Neuronal stem cell (in vitro differentiated cells): ENCODE data around the gene CYB561D2.
A peak's percentile ranks its signal among the peaks of the same experiment; 100 is the strongest.

ENCODE experiments used
- DNase-seq: peaks from one replicate; pipeline ENCODE4 v3.0.0-alpha.2; 2013; ENCODE audit warnings: low spot score
- H2AFZ ChIP-seq: one replicate; pipeline ENCODE4 v1.6.1; 2013; ENCODE audit warnings: mild to moderate bottlenecking, low read length, inconsistent platforms
- H2AK5ac ChIP-seq: 2 replicates; pipeline ENCODE4 v1.6.1; 2013; ENCODE audit warnings: low read depth, mild to moderate bottlenecking, inconsistent platforms, low read length, moderate library complexity, mixed read lengths
- H2BK120ac ChIP-seq: 2 replicates; pipeline ENCODE4 v1.6.1; 2013; ENCODE audit warnings: low read depth, mild to moderate bottlenecking, inconsistent platforms, low read length, moderate library complexity, mixed read lengths
- H2BK12ac ChIP-seq: one replicate; pipeline ENCODE4 v1.6.1; 2013; ENCODE audit warnings: low read length, inconsistent platforms
- H2BK15ac ChIP-seq: 2 replicates; pipeline ENCODE4 v1.6.1; 2013; ENCODE audit warnings: mild to moderate bottlenecking, low read length, inconsistent platforms, mixed read lengths
- H2BK5ac ChIP-seq: one replicate; pipeline ENCODE4 v1.6.1; 2013; ENCODE audit warnings: inconsistent platforms, mild to moderate bottlenecking, low read length, moderate library complexity
- H3K14ac ChIP-seq: one replicate; pipeline ENCODE4 v1.6.1; 2013; ENCODE audit warnings: low read length, inconsistent platforms
- H3K18ac ChIP-seq: 2 replicates; pipeline ENCODE4 v1.6.1; 2013; ENCODE audit warnings: low read length, inconsistent platforms
- H3K23ac ChIP-seq: 2 replicates; pipeline ENCODE4 v1.6.1; 2013; ENCODE audit warnings: low read depth, mild to moderate bottlenecking, mixed read lengths, low read length, inconsistent platforms; ENCODE audit not compliant: poor library complexity
- H3K27ac ChIP-seq: replicated peaks from 3 replicates; pipeline ENCODE4 v1.5.1; 2013; ENCODE audit warnings: low read length, inconsistent platforms
- H3K27me3 ChIP-seq, 3 experiments: 2 replicates each; pipeline ENCODE4 v1.6.1; 2013; ENCODE audit warnings: low read length in 3 of 3, mild to moderate bottlenecking in 2 of 3, inconsistent platforms in 1 of 3, low read depth in 1 of 3, mixed read lengths in 1 of 3, moderate library complexity in 1 of 3; ENCODE audit not compliant: control insufficient read depth in 3 of 3, insufficient read depth in 3 of 3
- H3K36me3 ChIP-seq, 2 donors: replicated peaks in 1 of 2; 2 replicates each; pipeline ENCODE4 v1.6.1; 2013; ENCODE audit warnings: low read length in 2 of 2; ENCODE audit not compliant: control insufficient read depth in 2 of 2, insufficient read depth in 2 of 2
- H3K4ac ChIP-seq: 2 replicates; pipeline ENCODE4 v1.6.1; 2013; ENCODE audit warnings: inconsistent platforms, mild to moderate bottlenecking, low read length, moderate library complexity
- H3K4me1 ChIP-seq, 2 donors: 1 replicate in 1 of 2; 2 replicates in 1 of 2; pipeline ENCODE4 v1.6.1; 2013; ENCODE audit warnings: low read length in 2 of 2, low read depth in 1 of 2; ENCODE audit not compliant: control insufficient read depth in 2 of 2, insufficient read depth in 1 of 2
- H3K4me2 ChIP-seq: one replicate; pipeline ENCODE4 v1.6.1; 2013; ENCODE audit warnings: mild to moderate bottlenecking, low read length, inconsistent platforms; ENCODE audit not compliant: insufficient read depth, poor library complexity, severe bottlenecking
- H3K4me3 ChIP-seq, 2 donors: 2 replicates each; pipeline ENCODE4 v1.5.1; 2013; ENCODE audit warnings: low read length in 2 of 2, mild to moderate bottlenecking in 2 of 2, inconsistent platforms in 1 of 2, moderate library complexity in 1 of 2
- H3K79me1 ChIP-seq: one replicate; pipeline ENCODE4 v1.6.1; 2013; ENCODE audit warnings: low read depth, mild to moderate bottlenecking, inconsistent platforms, low read length, moderate library complexity
- H3K9ac ChIP-seq: one replicate; pipeline ENCODE4 v1.6.1; 2013; ENCODE audit warnings: mild to moderate bottlenecking, low read depth, low read length, inconsistent platforms; ENCODE audit not compliant: poor library complexity
- H3K9me3 ChIP-seq, 2 donors: replicated peaks in 1 of 2; 2 replicates each; pipeline versions ENCODE3 to v1.6.1; 2013; ENCODE audit warnings: low read length in 2 of 2, mild to moderate bottlenecking in 2 of 2, inconsistent platforms in 1 of 2, low read depth in 1 of 2, mixed read lengths in 1 of 2, moderate library complexity in 1 of 2; ENCODE audit not compliant: control insufficient read depth in 2 of 2, insufficient read depth in 1 of 2
- H4K8ac ChIP-seq: one replicate; pipeline ENCODE4 v1.6.1; 2013; ENCODE audit warnings: low read depth, mild to moderate bottlenecking, inconsistent platforms, low read length, moderate library complexity
- H4K91ac ChIP-seq: one replicate; pipeline ENCODE4 v1.6.1; 2013; ENCODE audit warnings: low read length, low read depth, mild to moderate bottlenecking, inconsistent platforms; ENCODE audit not compliant: poor library complexity
- WGBS, 2 donors: extraction: QIAGEN DNeasy Blood & Tissue Kit; methylation state at CpG; one replicate each; pipeline ENCODE4 v1.1.7; 2013; ENCODE audit warnings: missing lambda C conversion rate in 2 of 2, mixed read lengths in 1 of 2; ENCODE audit not compliant: insufficient read length in 2 of 2, insufficient replicate concordance in 1 of 2; ENCODE audit errors: extremely low coverage in 2 of 2; 5-methylcytosine and 5-hydroxymethylcytosine counted together

CYB561D2 gene

DNA sequence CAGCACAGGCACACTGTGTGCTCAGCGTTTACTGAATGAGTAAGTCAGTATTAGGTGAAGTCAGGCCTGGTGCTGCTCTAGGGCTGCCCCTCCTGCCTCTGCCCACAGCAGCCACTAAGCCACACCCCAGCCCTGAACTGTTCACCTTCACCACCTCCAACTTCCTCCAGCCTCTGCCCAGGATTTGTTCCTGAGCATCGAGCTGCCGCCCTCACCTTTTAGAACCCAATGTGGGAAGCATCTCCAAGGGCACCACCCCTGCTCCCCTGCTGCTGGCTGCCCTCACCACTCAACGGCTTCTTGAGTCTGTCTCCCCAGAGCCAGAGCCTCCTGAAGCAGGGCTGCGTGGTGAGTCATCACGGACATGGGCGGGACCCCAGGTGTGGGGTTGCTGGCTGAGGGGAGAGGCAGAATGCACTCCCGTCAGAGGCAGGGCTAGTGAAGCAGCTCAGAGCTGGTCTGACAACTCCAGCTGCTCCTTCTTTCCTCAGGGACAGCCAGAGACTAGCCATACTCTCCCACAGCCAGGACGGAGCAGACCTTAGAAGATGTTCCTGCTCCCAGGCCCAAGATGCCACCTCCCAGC lies 33.9 kb upstream of the CYB561D2 start:
- no peak overlapping the region for H2AK5ac ChIP-seq
- H3K18ac ChIP-seq = no peak overlapping the region
- no CpG with 5 or more reads among the region's 9 CpGs for WGBS, 2 donors
- H3K36me3 ChIP-seq = peaks cover 47 to 58% of the 10 kb centered on the region in 2 donors
- peak overlapping the region; percentile 60 for H2BK5ac ChIP-seq
- H3K14ac ChIP-seq = no peak overlapping the region
- no peak overlapping the region for H3K4me3 ChIP-seq
- H3K4me2 ChIP-seq = no peak overlapping the region
- H4K91ac ChIP-seq = no peak overlapping the region
- H2BK12ac ChIP-seq = no peak overlapping the region
- peak overlapping the region; percentile 12 for H3K9ac ChIP-seq
- peaks cover 0 to 4% of the 10 kb centered on the region in 2 donors for H3K9me3 ChIP-seq
- peak overlapping the region; percentile 51 for H3K23ac ChIP-seq
- H3K27me3 ChIP-seq = no peaks in the 10 kb centered on the region
- no peak overlapping the region for H3K27ac ChIP-seq
- H2BK120ac ChIP-seq = no peak overlapping the region
- peaks cover 34% of the 10 kb centered on the region for H3K79me1 ChIP-seq
- DNase-seq = no peak
- no peak overlapping the region for H4K8ac ChIP-seq
- peak overlapping the region; percentile 46 for H3K4ac ChIP-seq
- no peak overlapping the region for H2BK15ac ChIP-seq
- H2AFZ ChIP-seq = no peak overlapping the region
- H3K4me1 ChIP-seq = peaks cover 12 to 22% of the 10 kb centered on the region in 2 donors

DNA sequence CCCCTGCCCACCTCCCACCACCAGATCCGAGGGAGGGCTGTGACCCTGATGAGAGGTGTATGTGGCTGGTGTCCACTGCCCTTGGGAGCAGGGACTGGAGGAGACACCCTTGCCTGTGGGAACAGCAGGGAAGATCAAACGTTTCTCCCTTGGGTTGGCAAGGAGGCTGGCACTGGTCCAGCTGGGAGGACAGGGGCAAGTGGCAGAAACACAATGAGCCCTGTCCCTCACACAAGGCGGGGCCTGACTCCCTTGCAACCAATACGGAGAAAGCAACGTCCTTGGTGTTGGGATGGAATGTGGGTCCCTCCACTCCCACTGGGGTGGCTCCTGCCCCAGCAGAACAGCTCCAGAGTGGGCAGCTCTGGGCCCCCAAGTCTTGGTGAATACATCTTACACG lies 33.4 kb upstream of the CYB561D2 start:
- H4K8ac ChIP-seq = no peak overlapping the region
- no peak overlapping the region for H3K4ac ChIP-seq
- no peak overlapping the region for H3K27ac ChIP-seq
- H2AK5ac ChIP-seq = no peak overlapping the region
- peak overlapping the region; percentile 92 for H2BK12ac ChIP-seq
- no peak overlapping the region for H3K9ac ChIP-seq
- peaks cover 34% of the 10 kb centered on the region for H3K79me1 ChIP-seq
- no peak overlapping the region for H3K18ac ChIP-seq
- no peak overlapping the region for H2BK120ac ChIP-seq
- H3K14ac ChIP-seq = no peak overlapping the region
- H3K23ac ChIP-seq = peak overlapping the region; percentile 59
- H3K9me3 ChIP-seq = peaks cover 0 to 4% of the 10 kb centered on the region in 2 donors
- H3K4me3 ChIP-seq = no peak overlapping the region
- DNase-seq = no peak
- H2BK5ac ChIP-seq = peak overlapping the region; percentile 60
- H2BK15ac ChIP-seq = no peak overlapping the region
- no peak overlapping the region for H2AFZ ChIP-seq
- H3K4me2 ChIP-seq = peak overlapping the region; percentile 4
- no CpG with 5 or more reads among the region's 6 CpGs for WGBS, 2 donors
- H3K27me3 ChIP-seq = no peaks in the 10 kb centered on the region
- no peak overlapping the region for H4K91ac ChIP-seq
- H3K4me1 ChIP-seq = peaks cover 18 to 27% of the 10 kb centered on the region in 2 donors
- peaks cover 47 to 58% of the 10 kb centered on the region in 2 donors for H3K36me3 ChIP-seq

DNA sequence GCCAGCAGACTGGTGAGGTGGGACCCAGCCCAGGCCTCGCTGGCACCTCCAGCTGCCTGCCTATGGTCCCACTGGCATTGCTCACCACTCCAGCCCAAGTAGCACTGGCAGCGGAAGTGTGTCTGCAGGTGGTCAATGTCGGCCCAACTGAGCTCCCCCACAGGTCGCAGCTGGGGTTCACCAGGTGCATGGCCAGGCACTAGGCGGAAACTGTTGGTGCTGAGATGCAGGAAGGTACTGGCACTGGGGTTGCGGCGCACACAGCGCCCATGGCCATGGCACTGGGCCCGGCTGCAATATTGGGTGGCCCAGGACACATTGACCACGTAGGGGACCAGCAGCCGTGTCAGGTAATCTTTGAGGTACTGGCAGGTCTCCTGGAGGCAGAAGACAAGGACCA lies 32.5 kb upstream of the CYB561D2 start:
- no peak for DNase-seq
- H4K91ac ChIP-seq = no peak overlapping the region
- no peak overlapping the region for H3K27ac ChIP-seq
- no peaks in the 10 kb centered on the region for H3K27me3 ChIP-seq
- no peak overlapping the region for H3K9ac ChIP-seq
- peaks cover 34% of the 10 kb centered on the region for H3K79me1 ChIP-seq
- no peak overlapping the region for H2AFZ ChIP-seq
- H2BK120ac ChIP-seq = no peak overlapping the region
- no peak overlapping the region for H3K4ac ChIP-seq
- no peak overlapping the region for H2BK5ac ChIP-seq
- peaks cover 21 to 35% of the 10 kb centered on the region in 2 donors for H3K4me1 ChIP-seq
- peaks cover 47 to 58% of the 10 kb centered on the region in 2 donors for H3K36me3 ChIP-seq
- peak overlapping the region; percentile 84 for H4K8ac ChIP-seq
- H3K18ac ChIP-seq = peak overlapping the region; percentile 39
- H3K23ac ChIP-seq = peak overlapping the region; percentile 3
- H3K9me3 ChIP-seq = peaks cover 0 to 4% of the 10 kb centered on the region in 2 donors
- H2AK5ac ChIP-seq = no peak overlapping the region
- no peak overlapping the region for H3K14ac ChIP-seq
- H2BK15ac ChIP-seq = no peak overlapping the region
- H2BK12ac ChIP-seq = no peak overlapping the region
- H3K4me3 ChIP-seq = no peak overlapping the region
- WGBS, 2 donors = no CpG with 5 or more reads among the region's 11 CpGs
- no peak overlapping the region for H3K4me2 ChIP-seq

DNA sequence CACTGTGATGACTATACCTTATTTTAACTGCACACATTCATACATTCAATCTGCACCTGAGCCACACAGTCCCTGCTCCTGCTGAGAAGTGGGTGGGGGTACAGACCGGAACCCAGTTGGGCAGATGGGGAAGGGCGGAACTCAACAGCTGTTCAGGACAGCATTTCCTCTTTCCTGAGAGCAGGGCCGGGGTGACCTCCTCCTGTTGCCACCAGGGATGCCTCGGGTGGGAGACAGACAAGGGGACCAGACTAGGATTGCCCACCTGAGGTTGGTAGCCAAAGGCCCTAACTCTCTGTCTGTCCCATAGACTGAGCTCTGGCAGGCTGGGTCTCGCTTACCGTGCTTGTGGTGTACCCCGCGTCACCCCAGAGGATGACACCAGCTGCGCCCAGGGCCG lies 32.0 kb upstream of the CYB561D2 start:
- Histone ChIP-seq H3K9ac (peak overlapping the region; percentile 25), H3K14ac (no peak overlapping the region), H2AK5ac (peak overlapping the region; percentile 57), H4K8ac (no peak overlapping the region), H2BK120ac (no peak overlapping the region), H3K4me1 (peaks cover 24 to 35% of the 10 kb centered on the region in 2 donors), H3K9me3 (peaks cover 0 to 4% of the 10 kb centered on the region in 2 donors), H3K18ac (no peak overlapping the region), H3K4me2 (no peak overlapping the region), H3K4me3 (no peak overlapping the region), H4K91ac (no peak overlapping the region), H3K27ac (no peak overlapping the region), H2BK15ac (no peak overlapping the region), H3K23ac (peak overlapping the region; percentile 32), H3K36me3 (peaks cover 47 to 58% of the 10 kb centered on the region in 2 donors), H2BK12ac (no peak overlapping the region), H3K4ac (no peak overlapping the region), H2AFZ (no peak overlapping the region), H2BK5ac (no peak overlapping the region), H3K27me3 (no peaks in the 10 kb centered on the region), H3K79me1 (peaks cover 34% of the 10 kb centered on the region)
- WGBS, 2 donors = no CpG with 5 or more reads among the region's 10 CpGs
- DNase-seq = no peak
